ENCODE measurements around the gene AKR1E2. TPM values are rescaled to one million over a fixed set of nuclear protein-coding genes. Genes with fewer than 3 reads are reported as not detected.

The AKR1E2 gene
- total RNA-seq, 2 donors from 2014 or later = 1.8 to 16.2 TPM

DNA sequence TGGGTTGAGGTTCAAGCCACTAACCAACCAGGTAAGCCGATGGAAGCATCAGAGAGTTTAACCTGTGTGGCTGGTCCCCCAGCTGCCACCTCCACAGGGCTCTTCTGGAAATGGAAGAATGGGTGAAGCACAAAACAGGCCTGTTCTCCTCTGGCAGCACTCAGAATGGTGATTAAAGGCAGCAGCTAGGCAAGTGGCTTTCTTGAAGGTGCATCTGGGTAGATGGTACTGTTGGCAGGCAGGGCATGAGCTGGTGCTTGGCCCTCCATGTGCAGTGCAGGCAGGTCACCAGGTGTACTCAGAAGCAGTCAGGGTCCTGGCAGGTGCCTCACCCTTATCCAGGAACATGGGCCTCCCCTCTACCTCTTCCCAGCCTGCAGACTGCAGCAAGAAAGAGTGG, 11.5 kb downstream of the AKR1E2 start:
- Histone ChIP-seq H3K36me3 (no peaks in the 10 kb centered on the region), H3K9me3 (no peaks in the 10 kb centered on the region), H3K27me3 (replicated peaks; ENCODE audit: insufficient read depth) (no peaks in the 10 kb centered on the region), H3K27ac (no peak overlapping the region), H3K4me3 (no peak overlapping the region), H3K4me1 (replicated peaks) (no peaks in the 10 kb centered on the region)
- DNase-seq (ENCODE audit: low spot score) = no peak
- TF ChIP-seq, protein P1, sequence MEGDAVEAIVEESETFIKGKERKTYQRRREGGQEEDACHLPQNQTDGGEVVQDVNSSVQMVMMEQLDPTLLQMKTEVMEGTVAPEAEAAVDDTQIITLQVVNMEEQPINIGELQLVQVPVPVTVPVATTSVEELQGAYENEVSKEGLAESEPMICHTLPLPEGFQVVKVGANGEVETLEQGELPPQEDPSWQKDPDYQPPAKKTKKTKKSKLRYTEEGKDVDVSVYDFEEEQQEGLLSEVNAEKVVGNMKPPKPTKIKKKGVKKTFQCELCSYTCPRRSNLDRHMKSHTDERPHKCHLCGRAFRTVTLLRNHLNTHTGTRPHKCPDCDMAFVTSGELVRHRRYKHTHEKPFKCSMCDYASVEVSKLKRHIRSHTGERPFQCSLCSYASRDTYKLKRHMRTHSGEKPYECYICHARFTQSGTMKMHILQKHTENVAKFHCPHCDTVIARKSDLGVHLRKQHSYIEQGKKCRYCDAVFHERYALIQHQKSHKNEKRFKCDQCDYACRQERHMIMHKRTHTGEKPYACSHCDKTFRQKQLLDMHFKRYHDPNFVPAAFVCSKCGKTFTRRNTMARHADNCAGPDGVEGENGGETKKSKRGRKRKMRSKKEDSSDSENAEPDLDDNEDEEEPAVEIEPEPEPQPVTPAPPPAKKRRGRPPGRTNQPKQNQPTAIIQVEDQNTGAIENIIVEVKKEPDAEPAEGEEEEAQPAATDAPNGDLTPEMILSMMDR (IDR thresholded peaks at IDR 0.05) = no peak
- TF ChIP-seq POLR2AphosphoS5 (IDR thresholded peaks at IDR 0.05) (no peak), POLR2A (IDR thresholded peaks at IDR 0.05) (no peak)
- 100% methylated on average over 1 of the region's 1 CpG for WGBS
- intact Hi-C loops (cut with DNase I) = no loop called here

DNA sequence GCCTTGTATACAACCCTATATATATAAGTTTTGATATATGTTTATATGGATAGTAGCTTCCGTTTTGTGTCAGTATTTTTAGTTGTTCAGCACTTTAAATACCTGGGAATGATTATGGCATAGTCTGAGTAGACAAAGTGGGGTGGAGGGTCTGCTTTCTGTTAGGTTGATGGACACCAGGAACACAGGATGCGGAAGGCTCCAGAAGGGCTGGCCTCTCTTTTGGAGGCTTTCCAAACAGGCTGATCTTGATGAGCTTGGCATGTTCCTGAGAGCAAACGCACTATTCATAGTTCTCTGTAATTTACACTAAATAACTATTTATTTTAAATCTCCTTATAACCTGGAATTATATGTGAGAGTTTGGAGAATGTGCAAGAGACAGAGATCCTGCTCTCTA, 12.7 kb downstream of the AKR1E2 start:
- TF ChIP-seq, protein P1 (IDR thresholded peaks at IDR 0.05) = no peak
- no peak for TF ChIP-seq POLR2A (IDR thresholded peaks at IDR 0.05)
- TF ChIP-seq POLR2AphosphoS5 (IDR thresholded peaks at IDR 0.05) = no peak
- Histone ChIP-seq H3K27me3 (replicated peaks; ENCODE audit: insufficient read depth) (no peaks in the 10 kb centered on the region), H3K27ac (no peak overlapping the region), H3K9me3 (no peaks in the 10 kb centered on the region), H3K36me3 (no peaks in the 10 kb centered on the region), H3K4me1 (replicated peaks) (no peaks in the 10 kb centered on the region), H3K4me3 (no peak overlapping the region)
- DNase-seq (ENCODE audit: low spot score) = no peak
- 49% methylated on average over 3 of the region's 3 CpGs for WGBS
- intact Hi-C loops (cut with DNase I) = no loop called here

DNA sequence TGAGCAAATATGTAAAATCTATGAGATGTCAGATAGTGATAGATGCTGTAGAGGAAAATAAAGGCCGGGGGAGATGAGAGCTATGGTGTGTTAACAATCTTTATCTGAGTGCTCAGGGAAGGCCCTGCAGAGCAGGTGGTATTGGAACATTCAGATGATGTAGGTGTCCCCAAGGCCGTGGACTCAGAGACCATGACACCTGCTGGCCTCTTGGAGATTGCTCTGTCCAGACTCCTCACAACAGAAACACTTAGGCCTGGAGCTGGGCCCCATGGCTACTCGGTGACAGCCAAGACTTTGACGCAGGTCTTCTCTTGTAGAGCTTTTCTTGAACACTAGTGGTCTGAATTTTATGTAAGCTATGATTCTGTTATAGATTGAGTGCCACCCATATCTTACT, 13.3 kb downstream of the AKR1E2 start:
- Histone ChIP-seq H3K27ac (no peak overlapping the region), H3K4me3 (no peak overlapping the region), H3K36me3 (no peaks in the 10 kb centered on the region), H3K9me3 (no peaks in the 10 kb centered on the region), H3K27me3 (replicated peaks; ENCODE audit: insufficient read depth) (no peaks in the 10 kb centered on the region), H3K4me1 (replicated peaks) (no peaks in the 10 kb centered on the region)
- WGBS = 78% methylated on average over 4 of the region's 4 CpGs
- TF ChIP-seq POLR2AphosphoS5 (IDR thresholded peaks at IDR 0.05) = no peak
- TF ChIP-seq POLR2A (IDR thresholded peaks at IDR 0.05) = no peak
- TF ChIP-seq, protein P1 (IDR thresholded peaks at IDR 0.05) = no peak
- intact Hi-C loops (cut with DNase I) = no loop called here
- no peak for DNase-seq (ENCODE audit: low spot score)

DNA sequence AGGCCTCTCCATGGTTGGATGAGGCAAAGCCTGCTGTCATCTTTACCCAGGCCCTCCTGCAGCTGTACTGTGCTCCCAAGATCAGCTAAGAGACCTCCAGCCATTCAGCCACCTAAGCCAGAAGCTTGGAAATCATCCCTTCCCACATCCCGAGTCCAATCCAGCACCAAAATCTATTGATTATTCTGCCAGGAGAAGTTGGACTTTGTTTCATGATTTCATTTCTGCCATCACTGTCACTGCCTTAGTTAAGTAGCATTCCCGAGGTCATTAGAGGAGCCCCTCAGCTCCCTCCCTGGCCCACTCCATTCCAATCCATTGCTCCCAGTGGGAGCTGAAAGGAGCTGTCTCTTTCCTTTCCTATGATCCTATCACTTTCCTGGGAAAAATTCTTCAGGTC, 14.1 kb downstream of the AKR1E2 start:
- 92% methylated on average over 2 of the region's 2 CpGs for WGBS
- intact Hi-C loops (cut with DNase I) = no loop called here
- Histone ChIP-seq H3K36me3 (no peaks in the 10 kb centered on the region), H3K27ac (no peak overlapping the region), H3K4me3 (no peak overlapping the region), H3K27me3 (replicated peaks; ENCODE audit: insufficient read depth) (no peaks in the 10 kb centered on the region), H3K9me3 (no peaks in the 10 kb centered on the region), H3K4me1 (replicated peaks) (no peaks in the 10 kb centered on the region)
- TF ChIP-seq POLR2AphosphoS5 (IDR thresholded peaks at IDR 0.05) (no peak), POLR2A (IDR thresholded peaks at IDR 0.05) (no peak)
- TF ChIP-seq, protein P1 (IDR thresholded peaks at IDR 0.05) = no peak
- no peak for DNase-seq (ENCODE audit: low spot score)

DNA sequence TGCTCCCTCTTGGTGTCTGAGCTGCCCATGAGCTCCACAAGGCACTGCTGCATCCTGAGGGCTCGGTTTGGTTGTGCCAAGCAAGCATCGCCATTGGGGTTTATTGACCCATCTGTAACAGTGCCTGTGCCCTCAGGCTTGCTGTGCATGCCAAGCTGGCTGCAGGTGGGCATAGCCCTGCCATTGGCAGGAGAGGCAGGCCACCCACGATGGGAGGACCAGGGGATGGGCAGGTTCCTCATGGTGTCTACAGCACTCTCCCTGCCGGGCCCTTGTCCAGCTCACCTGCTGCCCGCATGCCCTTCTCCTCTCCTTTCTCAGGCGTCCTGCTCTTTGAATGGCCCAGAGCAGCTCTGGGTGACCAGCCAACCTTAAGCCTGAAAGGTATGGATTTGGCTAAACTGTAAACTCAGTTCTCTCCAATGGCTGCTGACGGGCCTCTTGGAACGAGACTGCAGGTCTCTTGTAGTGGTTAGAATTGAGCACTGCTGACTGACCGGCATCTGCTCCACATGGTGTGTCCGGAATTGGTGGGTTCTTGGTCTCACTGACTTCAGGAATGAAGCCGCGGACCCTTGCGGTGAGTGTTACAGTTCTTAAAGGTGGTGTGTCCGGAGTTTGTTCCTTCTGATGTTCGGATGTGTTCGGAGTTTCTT, 17.6 kb downstream of the AKR1E2 start:
- Histone ChIP-seq H3K4me1 (replicated peaks) (no peaks in the 10 kb centered on the region), H3K27ac (no peak overlapping the region), H3K4me3 (no peak overlapping the region), H3K9me3 (no peaks in the 10 kb centered on the region), H3K36me3 (no peaks in the 10 kb centered on the region), H3K27me3 (replicated peaks; ENCODE audit: insufficient read depth) (no peaks in the 10 kb centered on the region)
- DNase-seq (ENCODE audit: low spot score) = peak; percentile 2
- TF ChIP-seq, protein P1 (IDR thresholded peaks at IDR 0.05) = no peak
- TF ChIP-seq POLR2A (IDR thresholded peaks at IDR 0.05) (no peak), POLR2AphosphoS5 (IDR thresholded peaks at IDR 0.05) (no peak)
- WGBS = 95% methylated on average over 16 of the region's 16 CpGs
- intact Hi-C loops (cut with DNase I) = no loop called here
